Stimulated activated CD4-positive, alpha-beta T cell treated with anti-CD3 and anti-CD28 coated beads, Interleukin-1b, Interleukin-23, amount 100 ng/mL, for 1 hour (primary cell): ENCODE measurements around the gene TGFBR1.

Experiments
- DNase-seq, 2 donors: peaks; one replicate each; pipeline ENCODE4 v3.0.0-alpha.2; 2020; ENCODE audit warnings: low read depth in 2 of 2

The TGFBR1 gene

DNA sequence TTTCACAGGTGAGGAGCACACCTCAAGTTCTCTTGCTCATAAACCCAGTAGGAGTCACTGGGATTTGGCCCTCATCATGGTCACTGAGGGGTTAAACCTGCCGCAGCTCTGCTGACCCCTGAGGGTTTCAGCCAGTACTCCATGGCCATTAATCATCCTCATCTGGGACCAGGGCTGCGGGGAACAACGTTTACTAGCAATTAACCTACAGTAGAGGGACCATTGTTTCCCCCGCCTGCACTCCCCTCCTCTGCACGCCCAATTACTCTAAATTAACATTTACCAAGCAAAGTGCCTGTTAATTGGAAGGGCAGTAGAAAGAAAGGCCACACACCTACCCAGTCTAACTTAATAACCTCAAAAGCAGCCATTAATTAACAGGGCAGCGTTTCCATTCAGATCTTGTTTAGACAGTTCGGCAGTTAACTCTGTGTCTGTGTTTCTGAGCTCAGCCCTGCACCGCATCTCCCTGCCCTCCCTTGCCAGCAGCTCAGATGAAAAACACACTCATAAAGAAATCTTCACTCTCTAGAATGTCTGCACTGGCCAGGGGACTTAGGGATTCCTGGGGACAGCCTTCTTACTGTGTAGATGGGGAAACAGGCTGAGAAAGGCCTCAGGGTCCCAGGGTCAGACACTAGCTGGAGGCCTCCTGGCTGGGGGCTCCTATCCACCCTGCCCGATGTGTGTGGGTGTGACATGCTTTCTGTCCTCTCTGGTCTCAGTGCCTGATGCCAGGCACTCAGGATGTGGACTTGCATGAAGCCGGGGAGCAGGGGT lies 65.3 kb downstream of the TGFBR1 start:
- no peak for DNase-seq

DNA sequence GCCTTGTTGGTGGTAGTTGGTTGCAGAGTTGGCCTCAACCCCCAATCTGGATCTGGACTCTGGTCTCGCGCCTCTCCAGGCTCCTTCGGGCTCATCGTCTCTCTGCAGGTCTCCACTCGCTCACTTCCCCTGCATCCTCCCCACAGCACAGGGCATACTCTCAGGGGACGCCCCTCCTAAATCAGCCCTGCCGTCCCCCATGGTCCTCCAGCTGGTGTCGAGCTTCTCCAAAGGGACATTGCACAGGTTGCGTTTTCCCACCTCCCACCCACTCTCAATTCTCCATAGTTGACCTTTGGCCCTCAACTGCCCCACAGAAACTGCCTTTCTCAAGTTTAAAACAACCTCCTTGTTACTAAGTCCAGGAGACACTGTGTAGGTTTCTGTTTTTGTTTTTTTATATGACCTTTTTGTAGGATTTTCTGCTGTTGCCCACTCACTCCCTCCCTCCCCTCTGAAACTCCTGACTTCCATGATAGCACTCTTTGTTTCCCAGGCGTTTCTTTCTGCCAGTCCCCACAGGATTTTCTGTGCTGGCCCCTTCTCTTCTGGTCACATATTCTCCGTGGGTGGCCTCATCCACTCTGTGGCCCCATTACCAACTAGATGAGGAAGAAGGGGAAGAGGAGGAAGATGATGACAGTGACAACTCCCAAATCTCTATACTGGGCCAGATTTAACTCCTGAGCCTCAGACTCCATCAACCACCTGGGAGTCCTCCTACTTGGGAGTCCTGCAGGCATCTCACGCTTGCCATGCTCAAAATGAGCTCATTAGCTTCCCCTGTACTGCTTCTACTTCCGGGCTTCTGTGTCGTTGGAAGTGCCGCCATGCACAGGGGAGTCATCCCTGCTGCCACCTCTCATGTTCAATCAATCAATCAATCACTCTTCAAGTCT lies 66.6 kb downstream of the TGFBR1 start:
- no peak for DNase-seq

- DNase-seq: no peak
Observed at GRCh38 chr9:99172124-99173091, 67.5 kb downstream of the TGFBR1 start.

GRCh38 chr9:99173570-99174504 lies 68.9 kb downstream of the TGFBR1 start:
- no peak for DNase-seq

GRCh38 chr9:99176527-99177013 lies 71.7 kb downstream of the TGFBR1 start:
- no peak for DNase-seq

DNA sequence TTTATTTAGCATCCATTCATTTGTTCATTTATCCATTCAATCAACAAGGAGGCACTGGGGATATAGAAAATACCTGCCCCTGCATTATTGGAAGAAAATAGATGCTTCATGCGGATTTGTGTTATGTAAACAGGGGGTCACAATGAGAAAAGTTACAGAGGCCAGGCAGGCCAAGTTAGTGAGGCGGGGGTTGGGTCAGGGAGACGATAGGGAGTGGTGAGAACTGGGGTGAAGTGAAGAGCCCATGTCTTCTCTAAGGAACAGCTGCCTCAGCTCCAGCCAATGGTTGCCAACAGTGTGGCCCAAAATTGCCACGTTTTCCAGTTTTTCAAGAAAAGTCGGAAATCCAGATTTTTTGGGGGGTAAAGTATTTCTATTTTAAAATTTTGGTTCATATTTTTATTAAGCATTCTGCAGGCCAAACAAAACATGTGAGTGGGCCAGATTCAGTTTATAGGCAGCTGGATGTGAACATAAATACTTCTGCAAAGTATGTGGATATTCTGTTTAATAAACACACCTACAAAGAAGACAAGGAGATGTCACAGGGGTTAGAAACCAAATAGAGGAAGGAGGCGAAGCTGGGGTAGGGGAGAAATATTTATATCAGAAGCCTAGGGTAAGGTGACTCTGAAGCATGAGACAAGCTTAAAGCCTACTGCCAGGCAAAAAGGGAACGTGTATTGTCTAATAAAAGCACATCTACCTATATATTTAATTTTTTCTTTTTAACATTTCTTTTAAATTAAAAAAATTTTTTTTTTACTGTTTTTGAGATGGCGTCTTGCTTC lies 72.9 kb downstream of the TGFBR1 start:
- no peak for DNase-seq

DNA sequence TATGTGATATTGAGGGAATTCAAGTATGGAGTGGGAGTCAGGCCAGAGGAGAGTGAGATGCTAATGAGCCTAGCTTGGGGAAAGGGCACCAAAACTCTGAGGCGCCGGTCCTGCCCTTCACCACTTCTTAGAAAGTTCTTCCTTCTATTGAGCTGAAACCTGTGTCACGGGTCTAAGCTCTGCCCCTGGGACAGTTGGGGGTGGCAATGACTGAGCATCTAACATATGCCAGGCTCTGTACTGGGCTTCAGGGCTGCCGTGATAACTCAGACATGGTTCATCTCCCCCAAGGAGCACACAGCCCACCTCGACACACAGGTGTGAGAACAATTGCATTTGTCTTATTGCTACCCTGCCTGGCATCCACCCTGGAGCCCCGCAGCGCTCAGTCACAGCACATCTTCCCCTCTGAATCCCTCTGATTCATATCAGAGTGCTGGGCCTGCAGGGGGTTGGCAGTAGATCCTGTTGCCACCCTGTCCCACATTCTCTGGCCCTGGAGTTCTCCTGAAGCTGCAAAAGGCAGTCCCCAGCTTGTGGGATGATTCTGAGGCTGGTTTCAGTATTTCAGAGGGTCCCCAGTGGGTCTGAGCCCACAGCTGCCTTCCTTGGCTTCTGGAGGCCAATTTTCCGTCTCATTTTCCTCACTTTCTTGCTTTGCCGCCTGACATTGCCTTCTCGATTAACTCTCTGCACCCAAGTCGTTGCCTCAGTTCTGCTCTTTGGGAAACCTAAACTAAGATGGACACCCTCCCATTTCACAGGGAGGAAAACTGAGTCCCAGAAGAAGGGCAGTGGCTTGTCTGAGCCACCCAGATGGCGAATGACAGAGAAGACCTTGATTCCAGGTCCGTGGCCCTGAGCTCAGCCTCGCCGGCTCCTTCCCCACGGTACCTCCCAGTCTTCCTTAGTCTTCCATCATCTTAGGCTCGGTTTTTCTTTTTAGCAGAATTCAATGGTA lies 74.3 kb downstream of the TGFBR1 start:
- DNase-seq: no peak

GRCh38 chr9:99180199-99180598 lies 75.3 kb downstream of the TGFBR1 start:
- DNase-seq: no peak

GRCh38 chr9:99180662-99181061 lies 75.7 kb downstream of the TGFBR1 start:
- DNase-seq: no peak

- DNase-seq: no peak
Observed at GRCh38 chr9:99181206-99181605, 76.3 kb downstream of the TGFBR1 start.

DNA sequence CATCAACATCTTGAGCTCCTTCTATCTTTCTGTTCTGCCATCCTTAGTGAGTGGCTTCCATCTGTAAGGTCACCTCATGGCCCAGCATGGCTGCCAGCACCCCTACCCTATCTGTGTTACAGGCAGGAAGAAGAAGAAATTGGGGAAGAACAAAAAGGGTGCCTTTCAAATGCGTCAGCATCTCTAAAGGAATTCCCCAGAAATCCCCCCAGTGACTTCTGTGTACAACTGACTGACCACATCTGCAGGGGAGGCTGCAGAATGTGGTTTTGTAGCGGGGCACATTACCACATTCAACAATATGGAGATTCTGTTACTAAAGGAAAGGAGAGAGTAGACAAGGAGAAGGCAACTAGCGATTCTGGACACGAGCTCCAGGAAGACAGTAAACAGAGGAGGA lies 76.7 kb downstream of the TGFBR1 start:
- DNase-seq: no peak

GRCh38 chr9:99182356-99182755 lies 77.4 kb downstream of the TGFBR1 start:
- DNase-seq: no peak

- DNase-seq: no peak
Observed at GRCh38 chr9:99183616-99184015, 78.7 kb downstream of the TGFBR1 start.

DNA sequence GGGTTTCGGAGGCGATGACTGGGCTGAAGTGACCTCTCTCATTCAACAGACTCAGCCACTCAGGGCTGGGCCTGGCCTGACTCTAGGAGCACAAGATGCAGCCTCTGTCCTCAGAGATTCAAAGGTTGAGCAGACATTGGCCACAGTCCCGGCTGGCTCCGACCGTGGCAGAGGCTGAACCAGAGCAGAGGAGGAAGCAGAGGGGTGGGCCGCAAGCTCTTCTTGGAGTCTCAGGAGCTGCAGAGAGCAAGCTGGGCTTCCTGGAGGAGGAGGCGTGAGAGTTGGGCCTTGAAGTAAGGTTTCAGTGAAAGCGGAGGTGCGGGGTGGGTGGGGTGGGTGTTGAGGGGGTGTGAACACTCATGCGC lies 79.2 kb downstream of the TGFBR1 start:
- DNase-seq: no peak

GRCh38 chr9:99184475-99185347 lies 79.8 kb downstream of the TGFBR1 start:
- DNase-seq: peak; percentile 32 to 49

DNA sequence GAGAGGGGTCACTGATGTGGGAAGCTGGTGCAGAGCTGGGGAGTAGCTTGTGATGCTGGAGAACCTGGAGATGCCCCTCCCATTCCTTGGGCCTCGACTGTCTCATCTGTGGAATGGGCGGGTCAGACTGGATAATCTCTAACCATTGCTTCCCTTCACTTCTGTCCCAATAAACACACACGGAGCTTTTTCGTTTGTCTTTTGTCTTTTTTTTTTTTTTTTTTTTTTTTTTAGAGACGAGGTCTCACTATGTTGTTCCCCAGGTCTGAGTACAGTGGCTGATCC lies 80.4 kb downstream of the TGFBR1 start:
- no peak for DNase-seq

GRCh38 chr9:99185934-99186333 lies 81.0 kb downstream of the TGFBR1 start:
- DNase-seq: no peak

DNA sequence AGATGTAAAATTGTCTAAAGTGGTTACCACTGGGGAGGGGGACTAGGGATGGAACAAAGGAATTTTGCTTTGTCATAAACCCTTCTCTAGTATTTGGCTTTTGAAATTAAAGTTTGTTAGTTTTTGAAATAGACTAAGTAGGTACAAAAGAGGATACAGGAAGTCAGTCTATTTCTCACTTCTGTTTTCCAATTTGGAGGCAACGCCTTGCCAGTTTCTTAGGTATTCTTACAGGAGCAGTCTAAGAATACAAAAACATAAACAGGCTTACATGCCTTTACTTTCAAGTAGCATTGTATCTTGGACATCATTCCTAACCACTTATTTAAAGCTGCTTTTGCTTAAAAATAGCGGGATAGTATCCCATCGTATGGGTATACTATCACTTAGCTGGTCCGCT lies 82.4 kb downstream of the TGFBR1 start:
- DNase-seq: no peak
